GM10248 (cell line): ENCODE results near the gene NRN1.
A peak's percentile ranks its signal among the peaks of the same experiment; 100 is the strongest.

Source experiments
- CTCF ChIA-PET: fragments of 300-600 bp; sonication (Branson Sonifier 250); formaldehyde crosslinking; extraction: SDS; loops from one replicate; lab custom pipeline; 2021; ENCODE audit warnings: antibody characterized with exemption; lab: Yijun Ruan, JAX
- POLR2A ChIA-PET: fragments of 350-650 bp; sonication (Branson Sonifier 250); formaldehyde crosslinking; extraction: SDS; loops from one replicate; lab custom pipeline; 2020; ENCODE audit warnings: antibody characterized with exemption; lab: Yijun Ruan, JAX
- DNase-seq: peaks from one replicate; pipeline ENCODE4 v3.0.0; 2012; ENCODE audit errors: extremely low spot score
- CTCF ChIP-seq: IDR thresholded peaks from 2 replicates; pipeline ENCODE4 v1.5.1; 2012; ENCODE audit warnings: mild to moderate bottlenecking, low read depth; ENCODE audit errors: extremely low read depth, missing control alignments, control extremely low read depth

The NRN1 gene

DNA sequence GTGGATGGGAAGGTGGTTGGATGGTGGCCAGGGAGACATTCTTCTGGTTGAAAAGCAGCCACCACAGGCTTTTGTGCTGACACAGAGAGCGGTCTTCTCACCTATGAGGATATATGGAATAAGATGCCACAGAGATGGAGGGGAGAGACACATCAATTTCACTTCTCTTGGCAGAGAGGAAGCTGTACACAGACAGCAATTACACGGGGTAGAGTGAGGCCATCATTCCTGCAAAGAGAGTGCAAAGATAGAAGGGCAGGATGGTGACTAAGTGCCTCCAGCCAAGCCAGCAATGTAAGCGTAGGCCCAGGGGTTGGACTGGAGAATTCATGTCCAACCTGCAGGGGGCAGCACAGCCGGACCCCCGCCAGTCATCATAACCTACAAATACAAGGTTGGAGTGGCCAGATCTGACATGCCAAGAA is 56.4 kb downstream of the NRN1 start:
- peak; percentile 29 for DNase-seq
- CTCF ChIA-PET, result interaction anchor here (1.4 kb wide), 1 partner anchor 8 kb away, joined by 3 read pairs; no protein-coding TSS in a partner anchor

More for the DNA sequence above, 56.4 kb downstream of the NRN1 start:
- POLR2A ChIA-PET, result no interaction called here
- TF ChIP-seq CTCF, result peak; percentile 52
